Measurements from ENCODE around the gene TMEM212. TPM values are rescaled to one million over a fixed set of nuclear protein-coding genes. Genes with fewer than 3 reads are reported as not detected.

TMEM212 gene
- total and polyA plus RNA-seq, 9 of the 15 experiments (the other 6 are each of a cell fraction or from before 2014, with no cell fraction given), result not detected

- intact Hi-C loops (cut with micrococcal nuclease), result no loop called here
- Histone ChIP-seq H3K36me3 (ENCODE audit: control insufficient read depth, insufficient read depth, low read length) (no peaks in the 10 kb centered on the region), H3K9me3 (replicated peaks; ENCODE audit: control insufficient read depth, insufficient read depth, low read depth, low read length) (no peaks in the 10 kb centered on the region), H3K79me2 (ENCODE audit: control insufficient read depth, insufficient read depth, low read length) (no peaks in the 10 kb centered on the region), H3K4me3 (no peak overlapping the region), H3K27ac (ENCODE audit: extremely low read depth, low read depth, low read length) (no peak overlapping the region), H3K4me1 (replicated peaks in 1 of 2; ENCODE audit: control insufficient read depth in 2 of 2, insufficient read depth in 2 of 2, low read length in 2 of 2) (peaks cover 0 to under 1% of the 10 kb centered on the region in 2 experiments; a peak in 2 of 5 replicates), H3K4me2 (ENCODE audit: insufficient read depth, low read length) (no peak overlapping the region), H3K9ac (ENCODE audit: insufficient read depth in 1 of 2, low read depth in 2 of 2, low read length in 2 of 2) (no peak overlapping the region), H4K20me1 (replicated peaks; ENCODE audit: control insufficient read depth, insufficient read depth, low read length) (no peaks in the 10 kb centered on the region), H3K9me1 (ENCODE audit: control insufficient read depth, insufficient read depth, low read length) (no peaks in the 10 kb centered on the region), H3K27me3 (ENCODE audit: control insufficient read depth in 2 of 2, insufficient read depth in 2 of 2, low read length in 2 of 2) (no peaks in the 10 kb centered on the region), H2AFZ (ENCODE audit: low read depth, low read length) (0 out of 2 replicates have a peak overlapping the region, but pooled peaks have one; percentile 3)
- peak; percentile 77; the same call in 2 of the 3 replicates for ATAC-seq
- peak; percentile 20 to 66 (median 28) for DNase-seq (ENCODE audit: extremely low read depth in 1 of 4, low spot score in 3 of 4)
- FAIRE-seq, result peak; percentile 82
- ChIA-PET POLR2A (no interaction called here), CTCF (ENCODE audit: low intra/inter-chr PET ratio) (no interaction called here)
- WGBS (ENCODE audit: insufficient coverage, low coverage, missing lambda C conversion rate), result 37% methylated on average over 5 of the region's 5 CpGs
- in situ Hi-C loops (cut with MboI), result no loop called here
- BruUV-seq (replicated peaks), result no TSS peak
- TF ChIP-seq CEBPG (CRISPR knock-in tag; IDR thresholded peaks at IDR 0.05), result peak; percentile 46
- TF ChIP-seq CEBPG (tag; conservative IDR thresholded peaks at IDR 0.05 in 1 of 2, IDR thresholded peaks at IDR 0.05 in 1 of 2), result peak; percentile 74 to 75
- TF ChIP-seq ATF3 (IDR thresholded peaks at IDR 0.05), result peak; percentile 27; the same call in 1 of the 2 replicates
- TF ChIP-seq ATF3 (CRISPR knock-in tag; conservative IDR thresholded peaks at IDR 0.05), result no peak
- TF ChIP-seq CEBPB (tag; IDR thresholded peaks at IDR 0.05), result peak; percentile 86
- no peak for TF ChIP-seq ZNF24 (IDR thresholded peaks at IDR 0.05)
- 0 out of 2 replicates have a peak, but pooled peaks have one; percentile 31 for TF ChIP-seq ADNP (tag; IDR thresholded peaks at IDR 0.05)
- no peak for TF ChIP-seq MECOM (CRISPR knock-in tag; IDR thresholded peaks at IDR 0.05)
- TF ChIP-seq FOXM1 (IDR thresholded peaks at IDR 0.05; ENCODE audit: low read depth), result 0 out of 2 replicates have a peak, but pooled peaks have one; percentile 32
- no peak for TF ChIP-seq FOXM1 (CRISPR knock-in tag; IDR thresholded peaks at IDR 0.05; ENCODE audit: low read depth)
- peak; percentile 25 for TF ChIP-seq CTCFL (IDR thresholded peaks at IDR 0.05; ENCODE audit: borderline replicate concordance, insufficient read depth, low read depth, low read length, poor library complexity, severe bottlenecking)
- TF ChIP-seq CHAMP1 (IDR thresholded peaks at IDR 0.05), result peak; percentile 63; the same call in 1 of the 2 replicates
- TF ChIP-seq CTCF (IDR thresholded peaks at IDR 0.05 in 2 of 3, conservative IDR thresholded peaks at IDR 0.05 in 1 of 3; ENCODE audit: insufficient read depth in 2 of 3, low read depth in 1 of 3, low read length in 3 of 3), result peak; percentile 44 to 66 (median 51)
- TF ChIP-seq SMARCC2 (IDR thresholded peaks at IDR 0.05; ENCODE audit: low read depth), result no peak
These were observed 24.8 kb downstream of the TMEM212 start for GRCh38 chr3:171867981-171868380.
